Measurements from ENCODE around the gene SOD2. TPM values are rescaled to one million over a fixed set of nuclear protein-coding genes. Genes with fewer than 3 reads are reported as not detected.

The SOD2 gene
- total and polyA plus RNA-seq, 2 of the 13 experiments (the other 11 are each of a cell fraction or from before 2014, with no cell fraction given) = 304 to 309 TPM

DNA sequence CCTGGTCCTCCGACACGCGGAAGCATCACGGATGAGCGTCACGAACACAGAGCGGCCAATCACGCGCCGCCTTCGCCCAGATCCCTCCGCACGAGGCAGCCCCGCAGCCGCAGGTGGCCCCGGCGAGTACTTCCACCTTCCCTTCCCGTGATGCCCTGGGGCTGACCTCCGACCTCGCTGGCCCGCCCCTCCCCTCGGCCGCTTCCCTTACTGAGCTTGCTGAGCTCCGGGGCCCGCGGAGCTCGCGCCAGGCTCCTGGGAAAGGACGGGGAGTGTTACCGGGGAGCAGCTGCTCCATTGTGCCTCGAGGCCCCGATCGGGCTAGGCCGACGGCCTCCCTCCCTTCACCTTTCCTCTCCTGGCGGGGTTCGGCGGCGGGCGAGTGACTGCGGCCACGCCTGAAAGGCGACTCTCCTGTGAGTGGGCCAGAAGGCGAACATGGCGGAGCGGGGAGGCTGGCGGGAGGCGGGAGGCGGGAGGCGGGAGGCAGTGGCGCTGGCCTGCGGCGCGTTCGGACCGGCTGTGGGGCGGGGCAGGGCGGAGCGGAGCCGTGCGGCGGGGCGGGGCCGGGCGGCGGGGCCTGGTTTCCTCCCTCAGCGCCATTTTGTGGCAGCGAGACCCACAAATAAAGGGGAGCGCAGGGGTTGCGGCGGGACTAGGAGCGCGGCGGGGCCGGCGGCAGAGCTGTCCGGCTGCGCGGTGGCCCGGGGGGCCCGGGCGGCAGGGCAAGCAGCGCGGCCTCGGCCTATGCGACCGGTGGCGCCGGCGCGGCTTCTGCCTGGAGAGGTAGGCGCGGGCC lies 34.1 kb upstream of the SOD2 start, which contains the start of gene WTAP (continued):
- TF ChIP-seq ZNF704 (CRISPR knock-in tag; IDR thresholded peaks at IDR 0.05; ENCODE audit: borderline replicate concordance) (peak; percentile 95; the same call in 1 of the 2 replicates), RBFOX2 (IDR thresholded peaks at IDR 0.05; ENCODE audit: low read depth, low read length) (peak; percentile 99), BCLAF1 (IDR thresholded peaks at IDR 0.05) (no peak), NPAS2 (CRISPR knock-in tag; IDR thresholded peaks at IDR 0.05; ENCODE audit: borderline replicate concordance) (0 out of 2 replicates have a peak, but pooled peaks have one; percentile 51), KLF13 (CRISPR knock-in tag; IDR thresholded peaks at IDR 0.05) (peak; percentile 99), IRF9 (CRISPR knock-in tag; IDR thresholded peaks at IDR 0.05; ENCODE audit: borderline replicate concordance) (peak; percentile 100), NFE2L1 (CRISPR knock-in tag; IDR thresholded peaks at IDR 0.05; ENCODE audit: borderline replicate concordance) (peak; percentile 94; the same call in 1 of the 2 replicates), CENPX (CRISPR knock-in tag; IDR thresholded peaks at IDR 0.05) (no peak), MAZ (IDR thresholded peaks at IDR 0.05; ENCODE audit: borderline replicate concordance, low read depth, low read length) (peak; percentile 76; the same call in 1 of the 2 replicates), MAZ (CRISPR knock-in tag; IDR thresholded peaks at IDR 0.05; ENCODE audit: low read depth) (peak; percentile 95), ZNF589 (CRISPR knock-in tag; conservative IDR thresholded peaks at IDR 0.05) (peak; percentile 92; the same call in 1 of the 2 replicates), HNRNPH1 (optimal IDR thresholded peaks at IDR 0.05; ENCODE audit: low read depth, low read length) (no peak), ZNF343 (CRISPR knock-in tag; IDR thresholded peaks at IDR 0.05) (peak; percentile 97)
- TF ChIP-seq, protein P1, sequence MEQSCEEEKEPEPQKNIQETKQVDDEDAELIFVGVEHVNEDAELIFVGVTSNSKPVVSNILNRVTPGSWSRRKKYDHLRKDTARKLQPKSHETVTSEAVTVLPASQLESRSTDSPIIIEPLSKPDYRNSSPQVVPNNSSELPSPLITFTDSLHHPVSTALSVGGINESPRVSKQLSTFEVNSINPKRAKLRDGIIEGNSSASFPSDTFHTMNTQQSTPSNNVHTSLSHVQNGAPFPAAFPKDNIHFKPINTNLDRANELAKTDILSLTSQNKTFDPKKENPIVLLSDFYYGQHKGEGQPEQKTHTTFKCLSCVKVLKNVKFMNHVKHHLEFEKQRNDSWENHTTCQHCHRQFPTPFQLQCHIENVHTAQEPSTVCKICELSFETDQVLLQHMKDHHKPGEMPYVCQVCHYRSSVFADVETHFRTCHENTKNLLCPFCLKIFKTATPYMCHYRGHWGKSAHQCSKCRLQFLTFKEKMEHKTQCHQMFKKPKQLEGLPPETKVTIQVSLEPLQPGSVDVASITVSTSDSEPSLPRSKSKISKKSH (CRISPR knock-in tag; IDR thresholded peaks at IDR 0.05; ENCODE audit: borderline replicate concordance) = peak; percentile 99
- TF ChIP-seq, protein P2, sequence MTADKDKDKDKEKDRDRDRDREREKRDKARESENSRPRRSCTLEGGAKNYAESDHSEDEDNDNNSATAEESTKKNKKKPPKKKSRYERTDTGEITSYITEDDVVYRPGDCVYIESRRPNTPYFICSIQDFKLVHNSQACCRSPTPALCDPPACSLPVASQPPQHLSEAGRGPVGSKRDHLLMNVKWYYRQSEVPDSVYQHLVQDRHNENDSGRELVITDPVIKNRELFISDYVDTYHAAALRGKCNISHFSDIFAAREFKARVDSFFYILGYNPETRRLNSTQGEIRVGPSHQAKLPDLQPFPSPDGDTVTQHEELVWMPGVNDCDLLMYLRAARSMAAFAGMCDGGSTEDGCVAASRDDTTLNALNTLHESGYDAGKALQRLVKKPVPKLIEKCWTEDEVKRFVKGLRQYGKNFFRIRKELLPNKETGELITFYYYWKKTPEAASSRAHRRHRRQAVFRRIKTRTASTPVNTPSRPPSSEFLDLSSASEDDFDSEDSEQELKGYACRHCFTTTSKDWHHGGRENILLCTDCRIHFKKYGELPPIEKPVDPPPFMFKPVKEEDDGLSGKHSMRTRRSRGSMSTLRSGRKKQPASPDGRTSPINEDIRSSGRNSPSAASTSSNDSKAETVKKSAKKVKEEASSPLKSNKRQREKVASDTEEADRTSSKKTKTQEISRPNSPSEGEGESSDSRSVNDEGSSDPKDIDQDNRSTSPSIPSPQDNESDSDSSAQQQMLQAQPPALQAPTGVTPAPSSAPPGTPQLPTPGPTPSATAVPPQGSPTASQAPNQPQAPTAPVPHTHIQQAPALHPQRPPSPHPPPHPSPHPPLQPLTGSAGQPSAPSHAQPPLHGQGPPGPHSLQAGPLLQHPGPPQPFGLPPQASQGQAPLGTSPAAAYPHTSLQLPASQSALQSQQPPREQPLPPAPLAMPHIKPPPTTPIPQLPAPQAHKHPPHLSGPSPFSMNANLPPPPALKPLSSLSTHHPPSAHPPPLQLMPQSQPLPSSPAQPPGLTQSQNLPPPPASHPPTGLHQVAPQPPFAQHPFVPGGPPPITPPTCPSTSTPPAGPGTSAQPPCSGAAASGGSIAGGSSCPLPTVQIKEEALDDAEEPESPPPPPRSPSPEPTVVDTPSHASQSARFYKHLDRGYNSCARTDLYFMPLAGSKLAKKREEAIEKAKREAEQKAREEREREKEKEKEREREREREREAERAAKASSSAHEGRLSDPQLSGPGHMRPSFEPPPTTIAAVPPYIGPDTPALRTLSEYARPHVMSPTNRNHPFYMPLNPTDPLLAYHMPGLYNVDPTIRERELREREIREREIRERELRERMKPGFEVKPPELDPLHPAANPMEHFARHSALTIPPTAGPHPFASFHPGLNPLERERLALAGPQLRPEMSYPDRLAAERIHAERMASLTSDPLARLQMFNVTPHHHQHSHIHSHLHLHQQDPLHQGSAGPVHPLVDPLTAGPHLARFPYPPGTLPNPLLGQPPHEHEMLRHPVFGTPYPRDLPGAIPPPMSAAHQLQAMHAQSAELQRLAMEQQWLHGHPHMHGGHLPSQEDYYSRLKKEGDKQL (CRISPR knock-in tag; IDR thresholded peaks at IDR 0.05; ENCODE audit: low read depth) = peak; percentile 16; the same call in 1 of the 2 replicates
